Activated T-cell treated with anti-CD3 and anti-CD28 coated beads, Interleukin-2, amount 50 U/mL, for 1 hour (primary cell): Measurements from ENCODE around the gene SEC14L6.
A peak's percentile ranks its signal among the peaks of the same experiment; 100 is the strongest.

Source experiments
- DNase-seq: peaks from one replicate; pipeline ENCODE4 v3.0.0-alpha.2; 2020

SEC14L6 gene

GRCh38 chr22:30491381-30491780 is 55.2 kb downstream of the SEC14L6 start:
- DNase-seq: no peak

- DNase-seq: no peak
These were observed 56.1 kb downstream of the SEC14L6 start for GRCh38 chr22:30490399-30490798.

GRCh38 chr22:30488121-30488520 is 58.4 kb downstream of the SEC14L6 start:
- DNase-seq: no peak

- DNase-seq: no peak
These were observed 59.9 kb downstream of the SEC14L6 start for GRCh38 chr22:30486661-30487115.

- no peak for DNase-seq
These were observed 60.4 kb downstream of the SEC14L6 start for GRCh38 chr22:30486118-30486517.

- DNase-seq: peak; percentile 83
These were observed 61.1 kb downstream of the SEC14L6 start for GRCh38 chr22:30485362-30485988.

- DNase-seq: no peak
These were observed 63.4 kb downstream of the SEC14L6 start for GRCh38 chr22:30483169-30483568.

GRCh38 chr22:30481711-30482110 is 64.8 kb downstream of the SEC14L6 start:
- DNase-seq: no peak

GRCh38 chr22:30479981-30480380 is 66.6 kb downstream of the SEC14L6 start:
- DNase-seq: no peak

- no peak for DNase-seq
These were observed 71.7 kb downstream of the SEC14L6 start for GRCh38 chr22:30474683-30475424.

GRCh38 chr22:30474121-30474520 is 72.4 kb downstream of the SEC14L6 start:
- no peak for DNase-seq

- DNase-seq: no peak
These were observed 73.4 kb downstream of the SEC14L6 start for GRCh38 chr22:30472994-30473720.
